Stimulated activated CD4-positive, alpha-beta T cell treated with anti-CD3 and anti-CD28 coated beads, Interleukin-15, amount 100 ng/mL, for 48 hours (primary cell): ENCODE measurements around the gene AMELX.

Experiments used
- DNase-seq, 2 donors: peaks; one replicate each; pipeline ENCODE4 v3.0.0-alpha.2; 2020; ENCODE audit warnings: low read depth in 2 of 2

Gene AMELX

DNA sequence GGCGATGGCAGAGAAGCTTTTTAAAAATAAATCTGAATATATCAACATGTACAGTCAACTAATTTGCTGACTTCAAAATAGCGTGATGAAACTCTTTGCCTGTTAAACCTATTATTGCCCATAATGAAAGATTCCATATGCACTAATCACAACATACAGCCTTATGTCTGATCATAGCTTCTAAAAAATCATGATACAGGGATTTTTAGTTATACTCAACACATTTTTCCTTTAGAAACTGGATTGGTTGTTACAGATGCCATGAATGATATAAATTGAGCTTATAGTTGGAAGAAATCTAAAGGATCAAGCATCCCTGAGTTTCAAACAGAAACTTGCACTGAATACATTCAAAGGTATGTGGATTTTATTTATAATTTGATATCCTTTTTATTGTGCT is at the start of gene AMELX:
TSS of gene AMELX (plus strand) at position 301 of the 400 bp plus-strand sequence. CDS start 1,376 bp downstream, outside the sequence.
- DNase-seq = no peak

DNA sequence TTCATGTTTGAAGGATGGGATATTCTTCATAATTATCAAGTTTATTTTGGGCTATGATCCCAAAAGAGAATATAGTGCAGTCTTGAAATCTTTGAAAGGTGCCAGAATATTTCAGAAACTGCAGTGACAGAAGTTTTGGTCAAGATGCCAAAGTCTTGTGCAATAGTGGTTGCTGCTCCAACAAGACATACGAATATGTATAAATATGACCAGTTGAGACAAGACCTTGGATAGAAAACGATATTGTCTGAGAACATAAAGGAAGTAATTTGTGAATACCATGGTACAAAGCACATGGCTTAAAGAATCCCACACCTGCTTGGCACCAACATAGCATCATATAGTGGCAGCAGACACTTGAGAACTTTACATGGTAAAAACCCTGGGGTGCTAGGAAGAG is 48.6 kb upstream of the AMELX start:
- DNase-seq = no peak

DNA sequence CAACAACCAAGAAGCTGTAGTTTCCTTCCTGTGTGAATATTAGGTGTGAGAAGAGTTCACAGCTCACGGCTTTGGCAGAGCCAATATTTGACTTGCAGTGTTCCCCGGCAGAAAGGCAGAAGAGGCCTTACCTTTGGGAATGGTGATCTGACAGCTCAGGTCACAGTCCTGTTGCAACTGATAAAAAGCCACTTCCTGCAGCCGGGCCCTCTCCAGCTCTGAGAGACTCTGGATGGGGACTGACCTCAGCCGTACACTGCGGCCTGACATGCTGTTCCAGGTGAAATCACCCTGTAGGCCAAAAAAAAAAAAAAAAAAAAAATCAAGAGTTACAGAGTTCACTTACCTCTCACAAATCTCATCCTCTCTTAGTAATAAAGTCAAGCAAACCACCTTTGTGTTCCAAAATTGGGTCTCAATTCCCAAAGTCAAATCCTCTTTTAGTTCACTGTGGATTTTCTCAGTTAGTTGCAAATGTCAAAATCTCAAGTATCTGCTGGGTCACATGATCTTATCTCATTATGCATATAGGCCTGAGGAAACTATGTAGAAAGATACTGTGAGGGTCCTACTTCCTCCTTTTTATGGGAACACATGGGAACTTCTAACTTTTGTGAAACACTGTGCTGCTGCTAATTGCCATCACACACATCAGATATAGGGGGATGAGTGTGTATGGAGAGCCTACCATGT is 38.6 kb upstream of the AMELX start:
- no peak for DNase-seq

DNA sequence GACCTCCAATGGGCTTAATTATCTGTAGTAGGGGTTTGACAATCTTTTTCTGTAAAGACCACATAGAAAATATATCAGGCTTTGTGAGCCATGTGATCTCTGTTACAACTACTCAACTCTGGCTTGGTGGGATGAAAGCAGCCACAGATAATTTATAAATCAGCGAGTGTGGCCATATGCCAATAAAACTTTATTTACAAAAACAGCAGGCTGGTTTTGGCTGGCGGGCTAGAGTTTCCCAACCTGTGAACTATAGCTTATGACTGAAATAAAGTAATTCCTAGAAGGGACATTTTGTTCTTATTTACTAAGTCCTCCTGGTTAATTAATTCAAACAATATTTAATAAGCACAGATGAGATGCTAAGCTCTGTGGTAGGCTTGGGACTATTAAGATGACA is 35.9 kb upstream of the AMELX start:
- DNase-seq = no peak

DNA sequence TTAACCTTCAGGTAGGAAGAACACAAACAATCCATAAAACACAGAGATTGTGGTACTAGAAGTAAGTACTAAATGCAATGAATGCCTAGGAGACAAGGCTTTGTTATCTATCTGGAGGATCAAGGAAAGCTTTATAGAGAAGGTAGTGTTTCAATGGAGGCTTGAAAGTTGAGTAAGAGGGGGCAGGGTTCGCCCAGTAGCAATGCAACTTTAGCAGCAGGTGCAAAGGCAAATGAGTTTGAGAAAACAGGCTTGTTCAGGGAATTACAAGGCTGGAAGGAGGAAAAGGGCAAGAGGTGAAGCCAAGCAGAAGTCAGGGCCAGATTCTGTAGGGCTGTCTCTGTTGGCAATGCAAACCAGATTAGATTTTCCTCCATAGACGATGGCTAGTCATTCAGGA is 35.5 kb upstream of the AMELX start:
- DNase-seq = no peak

DNA sequence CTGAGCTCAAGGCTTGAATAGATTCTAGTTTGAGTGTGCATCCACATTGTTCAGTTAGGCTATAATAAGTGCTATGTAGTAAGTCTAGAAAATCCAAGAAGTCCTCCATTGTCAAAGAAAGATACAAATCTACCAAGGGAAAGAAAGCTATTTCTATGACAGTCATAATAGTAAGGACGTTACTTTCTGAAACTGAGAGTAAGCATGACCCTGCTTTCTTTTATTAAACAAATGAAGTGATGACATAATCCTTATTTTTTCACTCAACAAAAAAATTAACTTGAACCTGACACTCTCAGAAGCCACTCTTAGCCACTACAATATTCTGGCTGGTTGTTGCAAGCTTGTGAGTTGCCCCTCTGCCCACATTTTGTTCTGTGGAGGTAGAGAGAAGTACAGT is 33.8 kb upstream of the AMELX start:
- no peak for DNase-seq

DNA sequence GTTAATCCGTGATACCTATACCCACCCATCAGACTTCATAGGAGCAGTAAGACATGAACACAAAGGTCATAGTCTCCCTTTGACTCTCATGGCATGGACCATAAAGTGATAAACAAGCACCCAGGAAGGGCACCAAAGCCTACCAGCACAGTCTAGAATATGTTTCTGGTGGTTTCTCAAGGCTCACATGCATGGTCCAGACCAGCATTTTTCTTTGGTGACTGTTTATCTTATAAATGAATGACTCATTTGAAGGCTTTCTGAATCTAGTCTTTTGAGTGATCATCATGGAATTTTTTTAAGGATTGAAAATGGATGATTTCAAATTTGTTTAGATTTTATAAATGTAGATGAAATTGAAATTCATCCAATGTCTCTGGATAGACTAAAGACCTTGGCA is 32.0 kb upstream of the AMELX start:
- DNase-seq = no peak

DNA sequence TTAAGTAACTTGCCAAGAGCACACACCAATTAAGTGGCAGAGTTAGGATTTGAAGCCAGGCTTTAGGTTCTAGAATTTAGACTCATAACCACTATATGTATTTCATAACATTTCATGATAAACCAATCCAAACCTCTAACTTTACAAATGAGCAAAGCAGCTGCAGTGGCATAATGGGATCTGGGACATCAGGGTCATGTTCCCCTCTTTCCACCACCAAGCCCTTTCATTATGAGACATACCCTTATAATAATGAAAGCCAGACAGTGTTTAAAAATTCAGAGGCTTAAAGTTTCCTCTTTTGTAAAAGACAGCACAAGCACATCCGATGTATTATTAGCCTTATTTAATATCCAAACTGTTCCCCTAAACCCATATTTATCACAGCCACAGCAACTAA is 28.3 kb upstream of the AMELX start:
- DNase-seq = no peak

DNA sequence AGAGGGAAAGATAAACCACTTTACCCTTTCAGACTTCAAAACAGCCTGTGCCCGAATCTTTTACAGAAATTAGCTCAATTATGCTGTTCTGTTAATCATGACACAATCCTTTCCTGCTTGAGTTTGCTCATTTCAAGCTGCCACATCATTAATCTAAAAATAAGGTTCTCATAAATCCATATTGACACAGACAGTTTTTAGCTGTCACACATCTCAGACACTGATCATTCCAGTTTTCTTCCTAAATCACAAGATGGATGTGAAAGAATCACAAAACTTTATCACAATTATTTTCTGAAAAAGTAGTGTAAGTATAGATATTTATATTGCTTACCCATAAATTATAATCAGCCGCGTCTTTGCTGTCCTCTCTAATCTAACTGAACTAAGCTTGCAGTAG is 27.9 kb upstream of the AMELX start:
- no peak for DNase-seq

DNA sequence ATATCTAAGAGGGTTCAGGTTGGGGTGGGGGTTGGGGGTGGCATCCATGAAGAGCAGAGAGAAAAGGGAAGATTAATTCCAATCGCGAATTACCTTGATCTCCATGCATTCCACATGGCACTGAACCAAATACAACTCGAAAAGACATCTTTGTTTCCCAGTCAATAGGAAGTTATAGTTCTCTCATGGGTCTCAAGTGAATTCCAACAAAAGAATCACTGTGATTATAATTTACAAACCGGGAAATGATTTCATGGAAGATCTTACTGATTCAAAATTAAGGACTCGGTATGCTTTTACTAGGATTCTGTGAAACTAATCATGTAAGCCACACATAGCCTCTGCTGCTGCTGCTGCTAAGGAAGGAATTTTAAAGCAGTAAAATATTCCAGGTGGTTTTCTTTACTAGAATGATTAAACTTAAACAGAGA is 26.6 kb upstream of the AMELX start:
- no peak for DNase-seq

DNA sequence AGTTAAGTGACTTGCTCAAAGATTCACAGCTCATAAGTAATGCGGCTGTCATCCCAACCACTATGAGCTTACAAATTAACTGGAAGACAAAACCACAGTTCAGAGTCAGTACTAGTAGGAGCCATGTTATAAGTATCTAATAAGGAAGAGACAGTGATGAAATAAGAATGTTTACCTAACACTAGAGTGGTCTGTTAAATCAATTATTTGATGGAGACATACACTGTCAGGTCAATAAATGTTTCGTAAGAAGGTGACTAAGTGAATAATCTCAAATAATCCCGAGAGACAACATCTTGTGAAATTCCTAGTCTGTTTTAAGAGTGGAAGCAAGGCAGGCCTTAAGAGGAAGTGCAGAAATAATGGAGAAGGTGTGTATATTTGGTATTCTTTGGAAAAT is 25.8 kb upstream of the AMELX start:
- DNase-seq = no peak

DNA sequence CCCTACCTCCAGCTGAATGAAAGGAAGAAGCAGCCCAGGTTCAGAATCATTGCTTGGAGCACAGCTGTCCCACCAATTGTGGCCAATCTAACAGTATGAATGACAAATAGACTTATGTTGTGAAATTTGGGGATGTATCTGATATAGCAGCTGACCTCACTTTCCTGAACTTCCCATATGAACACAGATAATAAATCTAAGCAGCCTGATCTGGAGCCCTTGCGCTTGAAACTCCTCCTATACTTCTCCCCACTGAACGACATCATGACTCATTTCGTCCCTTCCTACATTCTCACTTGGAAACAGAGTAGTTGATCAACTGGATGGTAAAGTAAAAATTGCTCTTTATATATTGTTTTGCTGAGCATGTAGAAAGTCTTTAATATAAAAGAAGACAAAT is 24.2 kb upstream of the AMELX start:
- DNase-seq = no peak

DNA sequence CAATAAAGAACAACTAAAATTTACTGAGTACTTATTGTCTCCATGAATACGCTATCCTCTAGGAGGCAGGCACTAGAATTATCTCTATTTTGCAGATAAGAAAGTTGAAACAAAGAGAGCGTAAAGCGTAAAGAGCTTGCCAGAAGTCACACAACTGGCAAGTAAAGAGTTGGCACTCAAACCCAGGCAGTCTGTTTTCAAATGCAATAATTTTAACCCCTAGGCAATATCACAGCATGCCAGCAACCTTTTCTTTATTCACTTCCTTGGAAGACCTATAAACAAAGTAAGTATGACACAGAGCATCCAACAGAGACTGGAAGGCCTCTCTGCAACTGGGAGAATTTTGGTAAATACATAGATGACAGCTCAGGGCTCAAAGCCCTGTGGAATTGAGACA is 23.2 kb upstream of the AMELX start:
- no peak for DNase-seq

DNA sequence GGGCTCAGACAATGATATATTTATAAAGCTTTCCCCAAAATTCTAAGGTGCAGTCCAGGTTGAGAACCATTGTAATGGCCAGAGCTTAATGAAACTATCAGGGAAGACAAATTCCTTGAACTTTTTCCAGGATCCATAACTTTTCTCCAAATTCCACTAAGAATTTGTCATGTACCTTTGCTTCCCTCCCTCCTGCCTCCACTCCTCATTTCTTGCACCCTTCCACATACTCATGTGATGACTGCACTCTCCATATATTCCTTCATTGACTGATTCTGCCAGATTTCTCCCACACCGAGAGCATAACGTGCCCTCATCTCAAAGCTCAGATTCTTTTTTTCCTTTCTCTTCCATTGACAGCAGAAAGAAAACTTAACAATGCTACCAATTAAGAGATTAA is 20.9 kb upstream of the AMELX start:
- no peak for DNase-seq

DNA sequence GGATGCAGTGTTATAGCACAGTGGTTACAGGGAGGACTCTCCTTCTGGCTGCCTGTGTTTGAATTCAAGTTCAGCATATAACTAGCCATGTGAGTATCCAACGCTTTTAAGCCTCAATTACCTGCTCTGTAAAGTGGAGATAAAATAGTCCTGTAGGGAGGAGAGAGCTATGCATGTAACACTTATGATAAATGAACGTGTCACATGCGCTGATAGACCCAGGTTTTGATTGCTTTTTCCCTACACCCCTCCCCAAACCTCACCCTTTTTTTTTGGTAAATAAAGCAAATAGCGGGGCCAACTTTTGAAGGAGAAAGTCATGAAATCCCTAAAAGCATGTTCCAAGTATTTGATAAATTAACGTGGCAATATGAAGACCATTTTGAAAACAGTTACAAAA is 20.4 kb upstream of the AMELX start:
- DNase-seq = no peak

DNA sequence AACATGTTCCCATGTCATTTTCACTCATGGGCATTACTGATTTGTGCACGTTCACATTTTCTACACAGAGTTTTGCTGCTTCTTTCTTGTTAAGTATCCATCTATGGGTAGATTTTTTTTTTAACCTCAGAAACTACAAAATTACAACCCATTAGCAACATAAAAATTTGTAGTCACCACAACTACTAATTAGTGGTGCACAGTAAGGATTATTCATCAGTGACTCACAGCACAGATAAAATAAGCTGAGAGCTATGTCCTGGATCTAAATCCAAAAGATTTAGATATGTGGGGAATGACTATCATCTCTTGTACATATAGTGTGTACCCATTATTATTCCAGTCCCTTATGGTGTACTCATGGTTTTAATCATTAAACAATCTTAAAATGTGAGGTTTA is 19.7 kb upstream of the AMELX start:
- no peak for DNase-seq

DNA sequence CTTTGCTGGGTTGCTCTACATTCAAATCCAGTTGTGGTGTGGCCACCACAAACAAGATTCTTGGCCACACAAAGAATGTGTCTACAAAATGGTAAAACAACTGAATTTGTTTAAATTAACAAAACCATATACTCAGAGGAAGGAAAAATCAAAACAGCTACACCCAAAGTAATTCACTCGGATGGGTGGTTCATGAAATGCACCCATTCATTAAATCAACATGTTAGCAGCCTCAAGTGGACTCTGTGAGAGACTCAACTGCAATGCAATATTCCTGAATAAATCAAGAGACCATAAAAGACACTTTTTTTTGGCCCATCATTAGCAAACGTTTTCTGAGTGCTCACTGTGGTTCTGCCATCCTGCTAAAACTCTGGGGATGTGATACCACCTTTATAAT is 11.2 kb upstream of the AMELX start:
- no peak for DNase-seq

DNA sequence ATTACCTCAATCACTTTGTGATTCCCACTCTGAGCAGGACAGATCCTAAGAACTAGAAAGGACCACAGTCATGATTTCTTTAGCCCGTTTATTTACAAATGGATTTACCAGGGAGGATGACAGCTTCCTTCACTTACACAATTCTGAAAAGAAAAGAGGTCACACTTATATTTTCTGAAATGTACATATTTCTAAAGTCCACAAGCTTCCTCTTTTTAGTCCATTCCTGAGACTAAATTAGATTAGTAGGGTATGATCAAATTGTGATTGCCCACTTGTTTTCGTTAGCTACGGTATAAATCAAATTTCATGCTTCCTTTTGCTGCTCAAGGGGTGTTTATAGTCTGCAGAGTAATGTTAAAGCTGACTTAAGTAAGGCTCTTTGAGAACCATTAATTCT is 7.6 kb upstream of the AMELX start:
- DNase-seq = no peak

DNA sequence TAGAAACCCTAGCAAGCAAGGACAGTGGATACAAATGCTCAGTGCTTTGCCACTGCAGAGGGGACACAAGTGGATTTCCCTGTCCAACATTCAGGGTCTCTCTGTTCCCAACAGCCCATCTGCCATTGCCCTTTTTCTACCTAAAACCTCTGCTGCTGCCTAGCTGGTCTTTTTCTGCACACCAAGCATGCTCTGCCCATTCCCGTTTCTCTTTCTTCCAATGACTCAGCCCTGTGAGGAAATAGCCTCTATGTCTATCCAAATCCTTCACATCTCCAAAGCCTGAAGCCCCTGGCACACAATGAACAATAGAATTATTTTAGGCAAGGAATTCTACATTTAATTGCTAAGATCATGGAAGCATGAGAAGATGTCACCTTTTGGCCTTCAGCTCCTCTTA is 5.7 kb upstream of the AMELX start:
- no peak for DNase-seq

DNA sequence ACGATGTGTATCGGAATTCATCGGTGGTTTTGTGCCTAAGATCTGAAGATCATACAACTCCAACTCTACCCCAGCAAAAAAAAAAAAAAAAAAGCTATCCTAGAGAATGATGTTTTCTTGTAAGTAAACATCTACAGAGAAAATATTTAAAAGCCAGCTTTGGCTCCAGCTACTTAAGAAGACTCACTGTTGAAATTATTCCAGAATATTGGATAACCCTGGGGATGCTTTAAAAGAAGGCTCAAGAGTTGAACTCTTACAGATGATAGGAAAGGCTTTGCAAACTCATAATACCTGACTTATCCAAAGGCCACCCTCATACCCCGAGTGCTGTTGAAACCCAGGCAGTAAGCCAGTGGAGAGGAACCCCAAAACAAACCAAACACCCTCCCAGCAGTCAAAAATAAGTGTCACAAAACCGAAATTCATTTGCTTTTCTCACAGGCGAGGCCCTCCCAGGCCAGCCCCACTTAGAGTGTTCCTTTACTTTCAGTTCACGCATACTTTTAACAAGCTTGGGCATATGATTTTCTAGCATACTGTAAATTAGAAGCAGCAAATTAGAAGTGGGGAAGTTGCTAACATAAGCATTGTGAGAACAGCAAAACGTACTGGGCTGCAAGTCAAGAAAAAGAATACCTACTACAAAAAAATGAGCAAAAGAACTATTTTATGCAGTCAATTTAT is 2.7 kb upstream of the AMELX start:
- DNase-seq = no peak

DNA sequence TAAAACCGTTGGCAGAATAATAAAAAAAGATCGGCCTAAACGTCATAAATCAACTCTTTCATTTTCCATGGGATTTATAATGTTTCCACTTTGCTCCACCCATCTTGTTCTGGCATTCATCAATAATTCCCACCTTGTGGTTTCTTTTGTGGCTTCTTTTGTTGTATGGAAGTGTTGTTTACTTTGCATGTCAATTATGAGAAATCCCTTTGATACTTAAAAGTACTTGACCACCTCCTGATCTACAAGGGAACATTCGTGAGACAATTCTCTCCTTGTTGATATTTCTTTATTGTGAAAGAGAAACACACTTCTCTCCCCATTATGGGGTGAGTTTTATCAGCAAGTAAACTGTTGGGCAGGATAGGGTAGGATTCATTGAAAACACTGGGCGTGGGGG is 2.8 kb downstream of the AMELX start:
- DNase-seq = no peak

DNA sequence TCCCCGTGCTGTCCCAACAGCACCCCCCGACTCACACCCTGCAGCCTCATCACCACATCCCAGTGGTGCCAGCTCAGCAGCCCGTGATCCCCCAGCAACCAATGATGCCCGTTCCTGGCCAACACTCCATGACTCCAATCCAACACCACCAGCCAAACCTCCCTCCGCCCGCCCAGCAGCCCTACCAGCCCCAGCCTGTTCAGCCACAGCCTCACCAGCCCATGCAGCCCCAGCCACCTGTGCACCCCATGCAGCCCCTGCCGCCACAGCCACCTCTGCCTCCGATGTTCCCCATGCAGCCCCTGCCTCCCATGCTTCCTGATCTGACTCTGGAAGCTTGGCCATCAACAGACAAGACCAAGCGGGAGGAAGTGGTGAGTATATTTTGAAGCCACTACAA is 5.4 kb downstream of the AMELX start:
- no peak for DNase-seq

DNA sequence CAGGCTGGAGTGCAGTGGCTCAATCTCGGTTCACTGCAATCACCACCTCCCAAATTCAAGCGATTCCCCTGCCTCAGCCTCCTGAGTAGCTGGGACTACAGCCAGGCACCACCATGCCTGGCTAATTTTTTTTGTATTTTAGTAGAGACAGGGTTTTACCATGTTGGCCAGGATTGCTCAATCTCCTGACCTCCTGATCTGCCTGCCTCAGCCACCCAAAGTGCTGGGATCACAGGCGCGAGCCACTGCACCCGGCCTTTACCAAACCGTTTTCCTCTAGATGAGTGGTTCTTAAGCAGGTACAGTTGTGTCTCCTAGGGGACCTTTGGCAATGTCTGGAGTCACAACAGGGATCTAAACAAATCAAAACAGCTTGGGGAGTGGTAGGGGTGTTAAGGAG is 11.6 kb downstream of the AMELX start:
- no peak for DNase-seq

DNA sequence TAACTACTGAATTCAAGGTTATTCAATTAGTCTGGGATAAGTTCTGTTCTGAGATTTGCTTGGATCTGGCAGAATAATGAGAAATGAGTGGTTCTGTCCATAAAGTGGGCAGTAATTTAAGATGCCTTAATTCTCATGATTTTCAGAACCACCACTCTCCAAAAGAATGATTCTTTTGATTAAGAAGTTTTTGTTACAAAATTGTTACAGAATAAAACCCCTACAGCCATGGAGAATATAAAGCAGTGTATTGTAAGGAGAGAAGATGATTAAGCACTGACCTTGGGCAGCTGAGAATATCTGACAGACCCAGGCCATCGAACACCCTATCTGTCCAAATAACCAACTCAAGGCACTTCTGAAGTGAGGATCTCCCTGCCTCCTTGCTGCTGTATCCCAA is 12.4 kb downstream of the AMELX start:
- DNase-seq = no peak
